SK-N-SH treated with all-trans-retinoic acid at 6 μM for 48 hours (cell line): ENCODE measurements around the gene NECTIN4.

Source experiments
- ESRRG ChIP-seq: fragments of 250-450 bp; sonication (Bioruptor Pico); IDR thresholded peaks from 2 replicates; pipeline ENCODE4 v1.6.1; 2021; ENCODE audit warnings: mild to moderate bottlenecking
- GLIS3 ChIP-seq: fragments of 250-450 bp; sonication (Bioruptor Pico); IDR thresholded peaks from 2 replicates; pipeline ENCODE4 v1.5.0; 2020; ENCODE audit warnings: mild to moderate bottlenecking, moderate library complexity
- ISL1 ChIP-seq: fragments of 250-450 bp; sonication (Bioruptor Pico); IDR thresholded peaks from 2 replicates; pipeline ENCODE4 v2.1.2; 2022; ENCODE audit warnings: mild to moderate bottlenecking, moderate library complexity
- PPARA ChIP-seq: fragments of 250-450 bp; sonication (Bioruptor Pico); IDR thresholded peaks from 2 replicates; pipeline ENCODE4 v1.5.0; 2020; ENCODE audit warnings: mild to moderate bottlenecking, borderline replicate concordance
- TCF4 ChIP-seq: fragments of 250-450 bp; sonication (Bioruptor Pico); IDR thresholded peaks from 2 replicates; pipeline ENCODE4 v1.8.0; 2021; ENCODE audit warnings: mild to moderate bottlenecking, moderate library complexity, borderline replicate concordance
- ZFP3 ChIP-seq: fragments of 250-450 bp; sonication (Bioruptor Pico); IDR thresholded peaks from 2 replicates; pipeline ENCODE4 v1.5.0; 2020; ENCODE audit warnings: mild to moderate bottlenecking, moderate library complexity
- ZFP30 ChIP-seq: fragments of 450-650 bp; formaldehyde crosslinking; IDR thresholded peaks from 2 replicates; pipeline ENCODE4 v1.5.0; 2022; ENCODE audit warnings: mild to moderate bottlenecking, moderate library complexity
- ZNF70 ChIP-seq: fragments of 450-650 bp; formaldehyde crosslinking; IDR thresholded peaks from 2 replicates; pipeline ENCODE4 v1.5.0; 2020; ENCODE audit warnings: mild to moderate bottlenecking, moderate library complexity

GRCh38 chr1:161138431-161138830 is 49.1 kb upstream of the NECTIN4 start:
- TF ChIP-seq GLIS3 (no peak), TCF4 (CRISPR knock-in tag) (no peak), ESRRG (CRISPR knock-in tag) (no peak), ZNF70 (CRISPR knock-in tag) (no peak), ZFP30 (CRISPR knock-in tag) (no peak), ISL1 (CRISPR knock-in tag) (no peak), ZFP3 (CRISPR knock-in tag) (no peak), PPARA (CRISPR knock-in tag) (no peak)
